Tibial nerve (tissue), 4 donors: ENCODE data around the gene GPATCH2L. TPM values are rescaled to one million over a fixed set of nuclear protein-coding genes. Genes with fewer than 3 reads are reported as not detected.

ENCODE experiments used
- DNase-seq, 2 donors: peaks; one replicate each; pipeline ENCODE4 v3.0.0-alpha.2; 2019; ENCODE audit warnings: low spot score in 2 of 2
- H3K27ac ChIP-seq, 4 donors: fragments of 200-600 bp; sonication (generic) in 3 of 4; one replicate each; pipeline ENCODE4 v1.5.1; 2017 to 2019; ENCODE audit warnings: mild to moderate bottlenecking in 1 of 4
- H3K27me3 ChIP-seq, 2 donors: fragments of 200-600 bp; sonication (generic) in 1 of 2; one replicate each; pipeline versions ENCODE4 v1.5.1 to v1.6.0; 2017 to 2019
- H3K36me3 ChIP-seq, 3 donors: fragments of 200-600 bp; sonication (generic); one replicate each; pipeline ENCODE4 v1.5.1; 2018 to 2019
- H3K4me1 ChIP-seq, 4 donors: fragments of 200-600 bp; sonication (generic) in 3 of 4; one replicate each; pipeline ENCODE4 v1.5.1; 2017 to 2019
- H3K4me3 ChIP-seq, 4 donors: fragments of 200-600 bp; sonication (generic) in 3 of 4; one replicate each; pipeline ENCODE4 v1.5.1; 2017 to 2019; ENCODE audit warnings: mild to moderate bottlenecking in 1 of 4, moderate library complexity in 1 of 4
- H3K9me3 ChIP-seq, 4 donors: fragments of 200-600 bp; sonication (generic) in 3 of 4; one replicate each; pipeline ENCODE4 v1.5.1; 2017 to 2019
- EP300 ChIP-seq, 2 donors: sonication (generic); formaldehyde crosslinking; IDR thresholded peaks; one replicate each; pipeline ENCODE4 v1.6.1; 2017; ENCODE audit warnings: antibody characterized with exemption in 2 of 2, mild to moderate bottlenecking in 1 of 2
- POLR2A ChIP-seq, 2 donors: fragments of 450-650 bp; IDR thresholded peaks; one replicate each; pipeline ENCODE4 v1.6.1; 2017; ENCODE audit warnings: antibody characterized with exemption in 2 of 2, mild to moderate bottlenecking in 2 of 2, moderate library complexity in 2 of 2
- WGBS, 2 donors: methylation state at CpG; one replicate each; pipeline ENCODE4 v1.1.5; 2018; 5-methylcytosine and 5-hydroxymethylcytosine counted together
- total RNA-seq, 4 donors: library from RNA; depleted of rRNA; stranded (reverse); fragments of >200 nt; gene quantifications; one replicate each; pipeline ENCODE4 v1.1.0, GENCODE V29; 2016
- TF ChIP-seq, protein P1 (sequence below), 5 experiments: fragments of 200-600 bp in 3 of 5; fragments of 450-650 bp in 2 of 5; sonication (generic) in 3 of 5; IDR thresholded peaks; one replicate each; pipeline ENCODE4 v1.5.1; 2016 to 2019; ENCODE audit warnings: antibody characterized with exemption in 5 of 5, mild to moderate bottlenecking in 3 of 5, moderate library complexity in 2 of 5

GPATCH2L gene
- total RNA-seq, 4 donors from 2014 or later = 56.1 to 76.8 (median 71.7) TPM

DNA sequence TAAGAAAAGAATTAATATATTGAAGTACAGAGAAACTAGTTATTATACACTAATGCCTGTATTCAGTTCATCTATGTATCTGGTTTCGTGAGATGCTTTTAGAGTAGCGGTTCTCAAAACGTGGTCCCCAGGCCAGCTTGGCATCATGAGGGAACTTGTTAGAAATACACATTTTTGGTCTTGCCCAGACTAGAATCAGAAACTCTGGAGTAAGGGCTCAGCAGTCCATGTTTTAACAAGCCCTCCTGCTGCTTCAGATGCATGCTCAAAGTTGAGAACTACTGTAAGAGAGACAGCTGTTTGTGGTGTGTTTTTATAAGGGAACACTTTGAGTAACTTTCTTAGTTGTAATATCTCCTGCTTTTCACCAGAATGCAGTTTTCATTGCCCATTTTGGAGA lies 18.1 kb downstream of the GPATCH2L start:
- 89 to 90% methylated on average over 3 of the region's 3 CpGs for WGBS, 2 donors
- peaks cover 0 to 3% (median 0%) of the 10 kb centered on the region in 4 donors for H3K9me3 ChIP-seq
- no peaks in the 10 kb centered on the region for H3K27me3 ChIP-seq
- H3K27ac ChIP-seq = no peak overlapping the region
- TF ChIP-seq, protein P1, sequence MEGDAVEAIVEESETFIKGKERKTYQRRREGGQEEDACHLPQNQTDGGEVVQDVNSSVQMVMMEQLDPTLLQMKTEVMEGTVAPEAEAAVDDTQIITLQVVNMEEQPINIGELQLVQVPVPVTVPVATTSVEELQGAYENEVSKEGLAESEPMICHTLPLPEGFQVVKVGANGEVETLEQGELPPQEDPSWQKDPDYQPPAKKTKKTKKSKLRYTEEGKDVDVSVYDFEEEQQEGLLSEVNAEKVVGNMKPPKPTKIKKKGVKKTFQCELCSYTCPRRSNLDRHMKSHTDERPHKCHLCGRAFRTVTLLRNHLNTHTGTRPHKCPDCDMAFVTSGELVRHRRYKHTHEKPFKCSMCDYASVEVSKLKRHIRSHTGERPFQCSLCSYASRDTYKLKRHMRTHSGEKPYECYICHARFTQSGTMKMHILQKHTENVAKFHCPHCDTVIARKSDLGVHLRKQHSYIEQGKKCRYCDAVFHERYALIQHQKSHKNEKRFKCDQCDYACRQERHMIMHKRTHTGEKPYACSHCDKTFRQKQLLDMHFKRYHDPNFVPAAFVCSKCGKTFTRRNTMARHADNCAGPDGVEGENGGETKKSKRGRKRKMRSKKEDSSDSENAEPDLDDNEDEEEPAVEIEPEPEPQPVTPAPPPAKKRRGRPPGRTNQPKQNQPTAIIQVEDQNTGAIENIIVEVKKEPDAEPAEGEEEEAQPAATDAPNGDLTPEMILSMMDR (IDR thresholded peaks at IDR 0.05) = no peak
- no peak for DNase-seq
- H3K36me3 ChIP-seq = peaks cover 0 to 68% (median 0%) of the 10 kb centered on the region in 3 donors
- H3K4me1 ChIP-seq = no peaks in the 10 kb centered on the region
- no peak overlapping the region for H3K4me3 ChIP-seq

DNA sequence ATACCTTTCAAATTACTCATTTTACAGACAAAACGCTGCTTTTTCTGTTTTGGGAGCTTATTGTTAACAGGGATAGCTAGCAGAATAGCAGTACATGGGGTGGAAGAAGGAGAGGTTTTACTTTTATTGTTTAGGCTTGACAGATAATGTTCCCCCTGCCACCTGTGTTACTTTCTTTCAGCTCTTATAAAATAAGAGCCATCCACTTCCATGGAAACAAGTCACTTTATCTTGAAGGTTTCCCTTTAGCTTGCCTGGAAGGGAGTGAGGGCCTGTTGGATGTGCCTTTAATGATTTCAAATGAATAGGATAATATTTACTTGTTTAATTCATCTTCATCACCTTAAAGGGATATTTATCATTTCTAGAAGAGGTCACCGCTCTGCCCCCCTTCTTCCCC lies 23.3 kb downstream of the GPATCH2L start:
- Histone ChIP-seq H3K27me3 (no peaks in the 10 kb centered on the region), H3K4me1 (no peaks in the 10 kb centered on the region), H3K36me3 (peaks cover 0 to 71% (median 0%) of the 10 kb centered on the region in 3 donors), H3K4me3 (no peak overlapping the region), H3K27ac (no peak overlapping the region), H3K9me3 (no peaks in the 10 kb centered on the region)
- no peak for DNase-seq
- TF ChIP-seq EP300 (IDR thresholded peaks at IDR 0.05) (no peak), POLR2A (IDR thresholded peaks at IDR 0.05) (no peak)
- TF ChIP-seq, protein P1 (IDR thresholded peaks at IDR 0.05) = no peak
- WGBS, 2 donors = 85 to 88% methylated on average over 2 of the region's 2 CpGs

DNA sequence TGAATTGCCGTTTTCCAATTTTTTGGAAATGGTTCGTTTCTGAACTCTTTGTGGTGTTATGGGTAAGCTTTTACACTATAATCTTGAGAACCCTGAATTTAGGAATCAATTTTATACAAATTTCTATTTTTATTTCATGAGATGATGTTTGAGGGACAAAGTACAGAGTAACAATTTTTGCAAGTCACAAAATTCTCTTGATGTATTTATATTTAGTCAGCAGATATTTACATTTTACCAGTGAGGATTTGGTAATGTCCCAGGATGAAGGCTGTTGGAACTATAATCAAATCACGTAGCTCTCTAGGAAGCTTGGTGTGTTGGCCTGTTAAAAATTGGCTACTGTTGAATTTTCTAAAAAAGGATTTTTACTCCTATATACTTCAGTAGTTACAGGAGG lies 24.2 kb downstream of the GPATCH2L start:
- no peak overlapping the region for H3K27ac ChIP-seq
- TF ChIP-seq POLR2A (IDR thresholded peaks at IDR 0.05) (no peak), EP300 (IDR thresholded peaks at IDR 0.05) (no peak)
- TF ChIP-seq, protein P1 (IDR thresholded peaks at IDR 0.05) = no peak
- no peaks in the 10 kb centered on the region for H3K27me3 ChIP-seq
- peaks cover 0 to 80% (median 4%) of the 10 kb centered on the region in 3 donors for H3K36me3 ChIP-seq
- 88 to 91% methylated on average over 3 of the region's 3 CpGs for WGBS, 2 donors
- H3K4me3 ChIP-seq = no peak overlapping the region
- no peaks in the 10 kb centered on the region for H3K4me1 ChIP-seq
- no peak for DNase-seq
- no peaks in the 10 kb centered on the region for H3K9me3 ChIP-seq

DNA sequence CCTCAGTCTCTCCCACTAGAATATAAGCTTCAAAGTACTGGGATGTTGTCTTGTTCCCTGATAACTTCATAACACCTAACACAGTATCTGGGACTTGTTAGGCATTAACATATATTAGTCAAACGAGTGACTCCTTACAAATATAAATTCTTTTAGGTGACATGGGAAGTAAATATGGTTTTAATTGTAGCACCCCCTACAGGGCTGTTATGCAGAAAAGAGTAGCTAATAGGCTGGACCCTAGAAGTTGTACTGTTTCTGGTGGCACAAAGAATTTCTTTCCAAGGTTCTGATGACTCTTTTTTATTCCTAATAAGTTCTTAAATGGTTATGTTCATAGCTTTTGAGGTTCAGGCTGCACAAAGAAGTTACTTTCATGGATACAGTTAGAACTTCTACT lies 29.8 kb downstream of the GPATCH2L start:
- no peak for DNase-seq
- Histone ChIP-seq H3K36me3 (peaks cover 0 to 82% (median 9%) of the 10 kb centered on the region in 3 donors), H3K4me1 (no peaks in the 10 kb centered on the region), H3K27me3 (no peaks in the 10 kb centered on the region), H3K27ac (no peak overlapping the region), H3K4me3 (no peak overlapping the region), H3K9me3 (no peaks in the 10 kb centered on the region)
- TF ChIP-seq, protein P1 (IDR thresholded peaks at IDR 0.05) = no peak
- 71 to 75% methylated on average over 1 of the region's 1 CpG for WGBS, 2 donors

DNA sequence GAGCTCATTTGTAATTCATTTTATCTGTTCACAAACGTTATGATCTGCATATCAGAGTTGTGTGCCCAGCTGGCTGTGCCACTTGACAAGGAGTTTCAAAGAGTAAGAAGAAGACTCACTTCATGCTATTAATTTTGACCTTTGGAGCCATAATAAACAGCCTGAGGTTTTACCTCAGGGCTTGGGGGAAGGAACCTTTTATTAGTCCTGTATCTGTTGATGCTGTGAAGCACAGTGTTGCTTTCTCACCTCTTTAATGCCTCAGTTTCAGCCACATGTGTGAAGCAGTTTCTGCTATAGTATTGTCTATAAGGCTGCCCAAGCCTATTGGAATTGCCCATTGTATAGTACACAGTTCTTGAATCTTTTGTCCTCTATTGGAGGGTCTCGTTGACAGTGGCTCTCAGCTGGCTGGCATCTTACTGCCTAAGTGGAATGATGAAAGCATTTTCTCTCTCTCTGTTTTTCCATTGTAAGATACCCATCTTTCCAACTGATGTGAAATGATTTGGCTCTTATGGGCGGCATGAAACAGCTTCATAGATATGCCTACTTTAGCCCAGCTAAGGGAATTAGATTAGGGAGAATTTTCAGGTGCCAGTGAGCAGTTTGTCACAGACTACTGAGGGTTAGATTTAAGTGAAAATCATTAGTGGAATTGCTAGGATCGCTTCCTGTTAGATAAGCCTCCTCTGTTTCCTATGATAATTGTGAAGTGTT lies 34.7 kb downstream of the GPATCH2L start:
- Histone ChIP-seq H3K36me3 (peaks cover 0 to 66% (median 0%) of the 10 kb centered on the region in 3 donors), H3K4me3 (no peak overlapping the region), H3K27me3 (no peaks in the 10 kb centered on the region), H3K27ac (no peak overlapping the region), H3K4me1 (no peaks in the 10 kb centered on the region), H3K9me3 (no peaks in the 10 kb centered on the region)
- no peak for TF ChIP-seq EP300 (IDR thresholded peaks at IDR 0.05)
- TF ChIP-seq POLR2A (IDR thresholded peaks at IDR 0.05) = no peak
- TF ChIP-seq, protein P1 (IDR thresholded peaks at IDR 0.05) = no peak
- 73 to 75% methylated on average over 4 of the region's 4 CpGs for WGBS, 2 donors
- no peak for DNase-seq
